H1 (cell line): ENCODE measurements around the gene TBC1D9B. TPM values are rescaled to one million over a fixed set of nuclear protein-coding genes. Genes with fewer than 3 reads are reported as not detected.

Source experiments
- CTCF ChIA-PET: fragments of 300-600 bp; sonication (Branson Sonifier 250); formaldehyde crosslinking; loops from one replicate; lab custom pipeline; 2021; ENCODE audit not compliant: partially characterized antibody; lab: Charles Lee
- POLR2A ChIA-PET: fragments of 300-600 bp; sonication (Branson Sonifier 250); formaldehyde crosslinking; loops from one replicate; lab custom pipeline; 2021; ENCODE audit warnings: inconsistent platforms; ENCODE audit not compliant: partially characterized antibody; lab: Charles Lee
- DNase-seq, 2 experiments: peaks; one replicate each; pipeline versions ENCODE4 v3.0.0 to v3.0.0-alpha.2; 2010 to 2022; ENCODE audit warnings: low spot score in 2 of 2, low read depth in 1 of 2, mixed read lengths in 1 of 2
- FAIRE-seq: peaks from 2 replicates; lab custom pipeline; 2011; peaks lifted over from hg19 to GRCh38; lab: Jason Lieb, UNC
- H2AFZ ChIP-seq: 2 replicates; pipeline ENCODE4 v1.8.1; 2012; ENCODE audit warnings: low read length, inconsistent platforms
- H2AK5ac ChIP-seq: 2 replicates; pipeline ENCODE4 v1.6.1; 2013; ENCODE audit warnings: low read depth, low read length
- H2BK120ac ChIP-seq: replicated peaks from 2 replicates; pipeline ENCODE3; 2013; ENCODE audit warnings: low read depth, low read length, inconsistent platforms
- H2BK12ac ChIP-seq: 2 replicates; pipeline ENCODE4 v1.6.1; 2013; ENCODE audit warnings: low read depth, low read length
- H2BK15ac ChIP-seq: 2 replicates; pipeline ENCODE4 v1.6.1; 2013; ENCODE audit warnings: low read length
- H2BK20ac ChIP-seq: 2 replicates; pipeline ENCODE4 v1.6.1; 2013; ENCODE audit warnings: low read length
- H2BK5ac ChIP-seq: 2 replicates; pipeline ENCODE4 v1.6.1; 2013; ENCODE audit warnings: low read depth, low read length
- H3K14ac ChIP-seq: 2 replicates; pipeline ENCODE4 v1.6.1; 2013; ENCODE audit warnings: inconsistent platforms; ENCODE audit not compliant: insufficient read length
- H3K18ac ChIP-seq: 2 replicates; pipeline ENCODE4 v1.6.1; 2013; ENCODE audit warnings: low read length; ENCODE audit errors: extremely low read depth
- H3K23ac ChIP-seq: 2 replicates; pipeline ENCODE4 v1.6.1; 2013; ENCODE audit warnings: inconsistent platforms; ENCODE audit not compliant: insufficient read length
- H3K23me2 ChIP-seq: 2 replicates; pipeline ENCODE4 v1.6.1; 2013; ENCODE audit warnings: low read depth, low read length
- H3K27ac ChIP-seq: 2 replicates; pipeline ENCODE4 v1.6.1; 2011; ENCODE audit warnings: low read depth, low read length, inconsistent platforms
- H3K27me3 ChIP-seq, 4 experiments: replicated peaks in 1 of 4; 1 replicate in 1 of 4; 2 replicates in 3 of 4; pipeline versions ENCODE4 v1.6.1 to v1.8.1; 2011 to 2013; ENCODE audit warnings: low read length in 3 of 4, mild to moderate bottlenecking in 3 of 4, inconsistent platforms in 2 of 4, mixed read lengths in 2 of 4, moderate library complexity in 1 of 4; ENCODE audit not compliant: control insufficient read depth in 3 of 4, insufficient read depth in 3 of 4; ENCODE audit errors: extremely low read depth in 1 of 4
- H3K36me3 ChIP-seq, 4 experiments: 2 replicates each; pipeline versions ENCODE4 v1.6.1 to v1.8.1; 2011 to 2013; ENCODE audit warnings: mild to moderate bottlenecking in 4 of 4, low read length in 3 of 4, moderate library complexity in 2 of 4, control low read depth in 1 of 4, inconsistent platforms in 1 of 4; ENCODE audit not compliant: insufficient read depth in 4 of 4, control insufficient read depth in 2 of 4
- H3K4ac ChIP-seq: replicated peaks from 2 replicates; pipeline ENCODE3; 2013; ENCODE audit warnings: low read length, low read depth, mixed read lengths, inconsistent platforms; ENCODE audit not compliant: insufficient read length
- H3K4me1 ChIP-seq, 4 experiments: replicated peaks in 1 of 4; 1 replicate in 1 of 4; 2 replicates in 3 of 4; pipeline versions ENCODE4 v1.6.1 to v1.8.1; 2011 to 2013; ENCODE audit warnings: low read length in 3 of 4, inconsistent platforms in 2 of 4, mixed read lengths in 1 of 4; ENCODE audit not compliant: insufficient read depth in 4 of 4, control insufficient read depth in 3 of 4
- H3K4me2 ChIP-seq, 2 experiments: 2 replicates each; pipeline versions ENCODE4 v1.6.1 to v1.8.1; 2011 to 2013; ENCODE audit warnings: low read depth in 2 of 2, low read length in 2 of 2, control low read depth in 1 of 2, inconsistent platforms in 1 of 2, mild to moderate bottlenecking in 1 of 2; ENCODE audit not compliant: insufficient read depth in 1 of 2
- H3K4me3 ChIP-seq, 4 experiments: fragments of 200-600, 300-600 bp in 1 of 4; sonication (generic), shearing (Covaris generic), sonication (Bioruptor Twin) in 1 of 4; 2 replicates each; pipeline versions ENCODE4 v1.5.1 to v1.8.1; 2011 to 2016; ENCODE audit warnings: low read length in 4 of 4, low read depth in 3 of 4, control low read depth in 2 of 4, inconsistent platforms in 2 of 4, mild to moderate bottlenecking in 2 of 4, mixed read lengths in 1 of 4, moderate library complexity in 1 of 4; ENCODE audit not compliant: insufficient read depth in 2 of 4; ENCODE audit errors: extremely low read depth in 1 of 4
- H3K56ac ChIP-seq: replicated peaks from 2 replicates; pipeline ENCODE3; 2013; ENCODE audit warnings: low read depth, mild to moderate bottlenecking, mixed read lengths, low read length, inconsistent platforms; ENCODE audit not compliant: insufficient read length
- H3K79me1 ChIP-seq: 2 replicates; pipeline ENCODE4 v1.6.1; 2013; ENCODE audit warnings: low read depth, low read length, control low read depth
- H3K79me2 ChIP-seq, 2 experiments: 2 replicates each; pipeline versions ENCODE4 v1.6.1 to v1.8.1; 2012 to 2013; ENCODE audit warnings: low read length in 2 of 2, mild to moderate bottlenecking in 2 of 2, inconsistent platforms in 1 of 2; ENCODE audit not compliant: insufficient read depth in 2 of 2, control insufficient read depth in 1 of 2
- H3K9ac ChIP-seq, 4 experiments: replicated peaks in 1 of 4; 1 replicate in 1 of 4; 2 replicates in 3 of 4; pipeline versions ENCODE4 v1.6.1 to v1.8.1; 2011 to 2013; ENCODE audit warnings: low read depth in 3 of 4, low read length in 3 of 4, control low read depth in 2 of 4, mild to moderate bottlenecking in 2 of 4, moderate library complexity in 2 of 4, inconsistent platforms in 1 of 4; ENCODE audit errors: extremely low read depth in 1 of 4
- H3K9me3 ChIP-seq, 2 experiments: 2 replicates each; pipeline versions ENCODE4 v1.6.1 to v1.8.1; 2012 to 2013; ENCODE audit warnings: mild to moderate bottlenecking in 2 of 2, moderate library complexity in 2 of 2, control low read depth in 1 of 2, inconsistent platforms in 1 of 2, low read depth in 1 of 2, low read length in 1 of 2, mixed read lengths in 1 of 2; ENCODE audit not compliant: insufficient read depth in 2 of 2
- H4K20me1 ChIP-seq, 2 experiments: replicated peaks in 1 of 2; 2 replicates each; pipeline versions ENCODE3 to v1.8.1; 2011 to 2013; ENCODE audit warnings: inconsistent platforms in 2 of 2, low read length in 2 of 2, mild to moderate bottlenecking in 1 of 2; ENCODE audit not compliant: insufficient read depth in 2 of 2, control insufficient read depth in 1 of 2
- H4K5ac ChIP-seq: 2 replicates; pipeline ENCODE4 v1.6.1; 2013; ENCODE audit warnings: low read length, low read depth, mixed read lengths, inconsistent platforms; ENCODE audit not compliant: insufficient read length
- H4K8ac ChIP-seq: 2 replicates; pipeline ENCODE4 v1.8.0; 2013; ENCODE audit warnings: mild to moderate bottlenecking, moderate library complexity, low read length, inconsistent platforms; ENCODE audit not compliant: insufficient read depth; ENCODE audit errors: extremely low read depth
- H4K91ac ChIP-seq: replicated peaks from 2 replicates; pipeline ENCODE3; 2013; ENCODE audit warnings: low read length, mixed read lengths, inconsistent platforms; ENCODE audit not compliant: insufficient read length
- SAP30 ChIP-seq: fragments of 300-600 bp; sonication (generic); IDR thresholded peaks from 2 replicates; pipeline ENCODE4 v1.7.1; 2012; ENCODE audit warnings: low read length, moderate library complexity, mild to moderate bottlenecking, inconsistent platforms; ENCODE audit not compliant: insufficient read depth, insufficient replicate concordance
- SIN3A ChIP-seq, 2 experiments: IDR thresholded peaks in 1 of 2; conservative IDR thresholded peaks in 1 of 2; 2 replicates each; pipeline ENCODE4 v1.6.1; 2011 to 2012; ENCODE audit warnings: low read length in 2 of 2, improper control_type of control experiment in 1 of 2, low read depth in 1 of 2, mild to moderate bottlenecking in 1 of 2
- WGBS, 2 experiments: shearing (Covaris generic) in 1 of 2; methylation state at CpG; one replicate each; pipeline versions ENCODE4 v1.1.6 to v1.1.7; 2013 to 2015; ENCODE audit warnings: low lambda C conversion rate in 2 of 2, mixed read lengths in 2 of 2, inconsistent platforms in 1 of 2, low coverage in 1 of 2, missing lambda C conversion rate in 1 of 2; ENCODE audit not compliant: insufficient replicate concordance in 2 of 2, insufficient coverage in 1 of 2, insufficient read length in 1 of 2; ENCODE audit errors: extremely low coverage in 1 of 2, missing lambda C conversion rate in 1 of 2; 5-methylcytosine and 5-hydroxymethylcytosine counted together
- polyA plus RNA-seq, 7 experiments: library from polyadenylated mRNA; depleted of rRNA in 3 of 7; stranded (reverse) in 5 of 7; unstranded in 2 of 7; fragments of >200 nt in 5 of 7; fragments of 200-250 nt in 2 of 7; gene quantifications; 1 replicate in 5 of 7; 2 replicates in 1 of 7; 4 replicates in 1 of 7; pipeline versions ENCODE4 v1.2.1 to v1.2.3, GENCODE V29; 2011 to 2013; ENCODE audit warnings: missing spikeins in 2 of 7, mixed read lengths in 2 of 7
- total RNA-seq: library from RNA; stranded (reverse); fragmentation: NEBNext Ultra II Directional; extraction: Animal tissue kit (Norgen Biotek cat#: 25700); gene quantifications from 2 replicates; pipeline ENCODE4 v1.2.1, GENCODE V29; 2021

Gene TBC1D9B
- total and polyA plus RNA-seq, 2 of the 8 experiments (the other 6 are each of a cell fraction or from before 2014, with no cell fraction given), result 33.6 to 57.1 TPM

GRCh38 chr5:179913461-179913860, 5.8 kb upstream of the TBC1D9B start:
- H3K79me2 ChIP-seq, result no peaks in the 10 kb centered on the region
- H2BK12ac ChIP-seq, result no peak overlapping the region
- no peak overlapping the region for H3K27ac ChIP-seq
- H3K4me3 ChIP-seq, result no peak overlapping the region
- H3K56ac ChIP-seq, result no peak overlapping the region
- H3K4me1 ChIP-seq, result peaks cover 0 to 8% (median 4%) of the 10 kb centered on the region in 4 experiments; a peak in 6 of 7 replicates
- FAIRE-seq (no peak), DNase-seq (no peak)
- no peaks in the 10 kb centered on the region for H3K79me1 ChIP-seq
- H2BK15ac ChIP-seq, result no peak overlapping the region
- no peaks in the 10 kb centered on the region; a peak in 1 of 7 replicates for H3K27me3 ChIP-seq
- H3K9me3 ChIP-seq, result no peaks in the 10 kb centered on the region; a peak in 1 of 4 replicates
- H4K20me1 ChIP-seq, result no peaks in the 10 kb centered on the region
- no peaks in the 10 kb centered on the region for H3K36me3 ChIP-seq
- H2BK20ac ChIP-seq, result no peak overlapping the region
- no peaks in the 10 kb centered on the region for H3K23me2 ChIP-seq
- no peak overlapping the region for H4K5ac ChIP-seq
- no peak overlapping the region for H3K23ac ChIP-seq
- ChIA-PET POLR2A (no interaction called here), CTCF (interaction anchor here (1.1 to 2.4 kb wide), 3 partner anchors 57 to 112 kb away, joined by 4 to 14 read pairs (median 5); no protein-coding TSS in a partner anchor)
- TF ChIP-seq SIN3A (conservative IDR thresholded peaks at IDR 0.05 in 1 of 2, IDR thresholded peaks at IDR 0.05 in 1 of 2; ENCODE audit: low read depth in 1 of 2, low read length in 2 of 2), result no peak
- TF ChIP-seq SAP30, result no peak
- H4K8ac ChIP-seq, result no peak overlapping the region
- no peak overlapping the region for H2AK5ac ChIP-seq
- H4K91ac ChIP-seq, result no peak overlapping the region
- H3K4me2 ChIP-seq, result no peak overlapping the region
- no peak overlapping the region for H2BK120ac ChIP-seq
- no peak overlapping the region for H2AFZ ChIP-seq
- H3K18ac ChIP-seq, result no peak overlapping the region
- H3K4ac ChIP-seq, result no peak overlapping the region
- no peak overlapping the region for H2BK5ac ChIP-seq
- WGBS, 2 experiments, result 98% methylated on average over 9 of the region's 9 CpGs; no CpG with 5 or more reads in 1 of the 2 experiments
- H3K9ac ChIP-seq, result no peak overlapping the region
- H3K14ac ChIP-seq, result no peak overlapping the region
